ENCODE data around the gene ACTN1. TPM values are rescaled to one million over a fixed set of nuclear protein-coding genes. Genes with fewer than 3 reads are reported as not detected.
"Not testable (repeated sequence)": the region's sequence is repeated elsewhere in the genome, so short reads cannot be mapped to it uniquely, and the experiment has no call there.

Gene ACTN1
- total RNA-seq, result 100 to 1,000 TPM; 118 to 145 (median 131) TPM

DNA sequence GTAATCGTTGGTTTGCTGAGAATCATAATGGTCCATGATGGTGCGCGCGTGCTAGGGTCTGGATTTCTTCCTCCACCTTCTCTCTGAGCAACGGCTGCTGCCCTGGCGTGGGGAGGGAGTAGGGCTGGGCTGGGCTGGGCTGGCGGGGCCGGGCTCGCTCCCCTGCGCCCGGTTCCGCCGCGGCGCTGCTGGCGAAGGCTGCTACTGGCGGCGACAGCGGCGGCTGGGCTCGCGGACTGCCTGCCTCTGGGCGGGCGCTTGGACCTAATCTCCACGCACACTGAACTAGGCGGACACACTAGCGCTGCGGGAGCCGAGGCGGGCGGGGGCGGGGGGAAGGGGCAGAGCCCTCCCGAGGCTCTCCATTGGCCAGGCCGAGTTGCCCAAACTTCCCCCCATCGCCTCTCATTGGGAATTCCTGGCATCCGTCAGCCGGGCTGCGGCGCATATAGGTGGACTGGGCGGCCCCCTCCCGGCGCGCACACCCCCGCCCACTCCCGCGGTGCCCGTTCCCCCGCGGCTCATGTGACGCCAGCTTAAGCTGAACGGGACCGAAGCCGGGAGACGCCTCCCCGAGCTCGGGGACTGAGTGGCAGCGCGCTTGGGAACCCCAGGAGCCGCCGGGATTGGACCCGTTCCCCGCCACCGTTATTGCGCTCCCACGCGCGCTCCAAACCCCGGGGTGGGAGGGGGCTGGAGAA is at the start of gene ACTN1:
Gene ACTN1 (minus strand): TSS at position 282 of the 701 bp plus-strand sequence. CDS start 246 bp downstream, at position 36.
- no peaks in the 10 kb centered on the region for H3K27me3 ChIP-seq
- 0% methylated on average over 13 of the region's 68 CpGs; no CpG with 5 or more reads in 1 of the 2 donors for WGBS, 2 donors
- peaks cover 27 to 70% (median 37%) of the 10 kb centered on the region in 3 donors for H3K4me1 ChIP-seq
- intact Hi-C loops (cut with DNase I), result loop anchor here (5.0 kb wide), 1 partner anchor 37 kb away; no protein-coding TSS in a partner anchor
- peak within 1 kb of the TSS; percentile 90 to 97 (median 97) for H3K27ac ChIP-seq
- H3K9me3 ChIP-seq, result no peaks in the 10 kb centered on the region
- peak within 1 kb of the TSS; percentile 73 to 93 (median 80) for H3K4me3 ChIP-seq
- peak; percentile 35 for DNase-seq
- peak in 2 of 4 donors; percentile 86 to 93 for TF ChIP-seq POLR2A (IDR thresholded peaks at IDR 0.05)
- TF ChIP-seq, protein P1, sequence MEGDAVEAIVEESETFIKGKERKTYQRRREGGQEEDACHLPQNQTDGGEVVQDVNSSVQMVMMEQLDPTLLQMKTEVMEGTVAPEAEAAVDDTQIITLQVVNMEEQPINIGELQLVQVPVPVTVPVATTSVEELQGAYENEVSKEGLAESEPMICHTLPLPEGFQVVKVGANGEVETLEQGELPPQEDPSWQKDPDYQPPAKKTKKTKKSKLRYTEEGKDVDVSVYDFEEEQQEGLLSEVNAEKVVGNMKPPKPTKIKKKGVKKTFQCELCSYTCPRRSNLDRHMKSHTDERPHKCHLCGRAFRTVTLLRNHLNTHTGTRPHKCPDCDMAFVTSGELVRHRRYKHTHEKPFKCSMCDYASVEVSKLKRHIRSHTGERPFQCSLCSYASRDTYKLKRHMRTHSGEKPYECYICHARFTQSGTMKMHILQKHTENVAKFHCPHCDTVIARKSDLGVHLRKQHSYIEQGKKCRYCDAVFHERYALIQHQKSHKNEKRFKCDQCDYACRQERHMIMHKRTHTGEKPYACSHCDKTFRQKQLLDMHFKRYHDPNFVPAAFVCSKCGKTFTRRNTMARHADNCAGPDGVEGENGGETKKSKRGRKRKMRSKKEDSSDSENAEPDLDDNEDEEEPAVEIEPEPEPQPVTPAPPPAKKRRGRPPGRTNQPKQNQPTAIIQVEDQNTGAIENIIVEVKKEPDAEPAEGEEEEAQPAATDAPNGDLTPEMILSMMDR (IDR thresholded peaks at IDR 0.05), result no peak
- peaks cover 0 to 3% (median 0%) of the 10 kb centered on the region in 3 donors for H3K36me3 ChIP-seq

DNA sequence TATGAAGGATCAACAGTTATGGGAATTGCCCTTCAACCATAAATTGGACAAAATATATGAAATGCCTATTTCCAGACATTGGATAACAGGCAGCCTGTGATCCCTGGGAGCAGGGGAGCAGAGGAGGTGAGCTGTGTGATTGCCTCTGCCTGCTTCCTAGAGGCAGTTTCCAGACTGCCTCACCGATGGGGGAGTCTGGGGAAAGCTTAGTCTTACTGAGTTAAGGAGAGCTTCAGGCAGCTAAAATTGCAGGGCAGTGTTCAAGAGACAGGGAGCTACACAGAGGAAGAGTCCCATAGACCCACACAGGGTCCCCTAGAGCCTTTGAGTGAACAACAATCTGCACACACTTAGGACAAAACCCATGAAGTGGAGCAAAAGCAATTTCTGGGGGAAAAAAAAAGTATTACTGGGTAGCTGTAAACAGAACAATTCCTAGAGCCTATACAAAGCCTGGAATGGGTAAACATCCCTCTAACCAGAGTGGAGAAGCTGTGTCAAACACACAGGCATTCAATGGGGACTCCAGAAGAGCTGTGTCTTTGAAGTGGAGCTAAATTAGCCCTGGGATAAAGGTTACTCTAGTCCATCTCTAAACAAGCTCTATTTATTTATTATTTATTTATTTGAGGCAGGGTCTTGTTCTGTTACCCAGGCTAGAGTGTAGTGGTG is 48.3 kb upstream of the ACTN1 start:
- Histone ChIP-seq H3K27me3 (no peaks in the 10 kb centered on the region), H3K4me3 (no peak overlapping the region), H3K9me3 (no peaks in the 10 kb centered on the region), H3K27ac (no peak overlapping the region), H3K4me1 (no peaks in the 10 kb centered on the region), H3K36me3 (no peaks in the 10 kb centered on the region)
- DNase-seq, result no peak
- intact Hi-C loops (cut with DNase I), result no loop called here
- no peak for TF ChIP-seq POLR2A (IDR thresholded peaks at IDR 0.05)
- TF ChIP-seq, protein P1 (IDR thresholded peaks at IDR 0.05), result no peak
- WGBS, 2 donors, result 29 to 33% methylated on average over 1 of the region's 1 CpG

DNA sequence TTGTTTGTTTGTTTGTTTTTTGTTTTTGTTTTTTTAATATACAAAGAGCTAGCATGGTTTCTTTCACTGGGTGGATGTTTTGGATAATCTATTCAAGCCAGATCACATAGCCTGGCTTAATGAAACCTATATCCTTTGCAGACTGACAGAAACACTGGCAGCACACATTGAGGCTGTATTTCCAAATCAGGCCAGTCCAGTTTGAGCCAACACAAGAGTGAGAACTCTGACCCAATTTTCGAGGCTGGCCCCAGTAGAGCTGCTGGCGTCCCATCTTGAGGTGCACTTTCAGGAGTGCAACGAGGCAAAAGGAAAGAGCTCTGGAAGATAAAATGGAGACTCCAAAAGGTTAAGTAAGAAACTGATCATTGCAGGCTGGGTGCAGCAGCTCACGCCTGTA is 43.9 kb upstream of the ACTN1 start:
- WGBS, 2 donors, result 88 to 94% methylated on average over 1 to 4 of the region's 4 CpGs
- TF ChIP-seq POLR2A (IDR thresholded peaks at IDR 0.05), result no peak
- TF ChIP-seq, protein P1 (IDR thresholded peaks at IDR 0.05), result no peak
- no peaks in the 10 kb centered on the region for H3K27me3 ChIP-seq
- no peak overlapping the region for H3K4me3 ChIP-seq
- no peak for DNase-seq
- H3K27ac ChIP-seq, result no peak overlapping the region
- no peaks in the 10 kb centered on the region for H3K4me1 ChIP-seq
- intact Hi-C loops (cut with DNase I), result no loop called here
- H3K9me3 ChIP-seq, result no peaks in the 10 kb centered on the region
- H3K36me3 ChIP-seq, result no peaks in the 10 kb centered on the region

DNA sequence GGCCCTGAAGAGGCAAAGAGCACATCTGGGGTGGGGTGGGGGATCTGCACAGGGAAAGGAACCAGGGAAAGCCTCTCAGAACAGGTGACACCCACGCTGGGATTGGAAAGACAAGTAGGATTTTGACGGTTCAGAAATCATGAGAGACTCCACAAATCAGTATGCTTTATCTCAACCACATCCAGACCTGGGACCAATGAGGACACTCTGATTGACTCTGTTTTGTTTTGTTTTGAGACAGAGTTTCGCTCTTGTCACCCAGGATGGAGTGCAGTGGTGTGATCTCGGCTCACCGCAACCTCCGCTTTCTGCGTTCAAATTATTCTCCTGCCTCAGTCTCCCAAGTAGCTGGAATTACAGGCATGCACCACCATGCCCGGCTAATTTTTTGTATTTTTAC is 43.0 kb upstream of the ACTN1 start:
- H3K4me1 ChIP-seq; intact Hi-C loops (cut with DNase I): not testable (repeated sequence)

DNA sequence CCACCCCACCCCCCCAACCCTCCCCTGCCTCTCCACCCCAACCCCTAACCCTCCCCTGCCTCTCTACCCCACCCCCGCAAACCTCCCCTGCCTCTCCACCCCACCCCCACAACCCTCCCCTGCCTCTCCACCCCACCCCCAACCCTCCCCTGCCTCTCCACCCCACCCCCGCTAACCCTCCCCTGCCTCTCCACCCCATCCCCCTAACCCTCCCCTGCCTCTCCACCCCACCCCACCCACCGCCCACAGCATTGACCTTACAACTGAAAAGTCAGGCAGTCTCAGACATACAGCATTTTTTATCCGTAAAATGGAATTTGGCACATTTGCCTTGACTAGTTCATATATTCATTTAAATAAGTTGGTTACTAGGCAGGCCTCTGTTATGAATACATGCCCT is 38.6 kb upstream of the ACTN1 start:
- TF ChIP-seq POLR2A (IDR thresholded peaks at IDR 0.05), result no peak
- TF ChIP-seq, protein P1 (IDR thresholded peaks at IDR 0.05), result no peak
- no peaks in the 10 kb centered on the region for H3K27me3 ChIP-seq
- H3K36me3 ChIP-seq, result no peaks in the 10 kb centered on the region
- H3K4me1 ChIP-seq, result no peaks in the 10 kb centered on the region
- no peaks in the 10 kb centered on the region for H3K9me3 ChIP-seq
- WGBS, 2 donors, result 50 to 57% methylated on average over 1 of the region's 4 CpGs
- DNase-seq, result no peak
- intact Hi-C loops (cut with DNase I), result no loop called here
- H3K4me3 ChIP-seq, result no peak overlapping the region
- H3K27ac ChIP-seq, result no peak overlapping the region

More for the DNA sequence above, 43.0 kb upstream of the ACTN1 start:
- H3K36me3 ChIP-seq, H3K4me3 ChIP-seq, H3K27ac ChIP-seq, DNase-seq, H3K9me3 ChIP-seq, H3K27me3 ChIP-seq: not testable (repeated sequence)
- 91 to 92% methylated on average over 8 of the region's 8 CpGs for WGBS, 2 donors

All from esophagus squamous epithelium (tissue), 5 donors.